NCI-H2171 (cell line): ENCODE data around the gene PI4KA.
"Not testable (repeated sequence)": the region's sequence is repeated elsewhere in the genome, so short reads cannot be mapped to it uniquely, and the experiment has no call there.

Source experiments
- DNase-seq: peaks from one replicate; lab custom pipeline; 2025; lab: John Stamatoyannopoulos, UW

PI4KA gene

GRCh38 chr22:20847318-20847822 is 11.2 kb downstream of the PI4KA start:
- no peak for DNase-seq

- DNase-seq: no peak
Measured at GRCh38 chr22:20844055-20845037, 14.3 kb downstream of the PI4KA start.

GRCh38 chr22:20843501-20843900 is 15.1 kb downstream of the PI4KA start:
- no peak for DNase-seq

GRCh38 chr22:20840646-20841371 is 17.8 kb downstream of the PI4KA start:
- DNase-seq: no peak

GRCh38 chr22:20839837-20840645 is 18.6 kb downstream of the PI4KA start:
- DNase-seq: no peak

GRCh38 chr22:20839354-20839753 is 19.3 kb downstream of the PI4KA start:
- not testable (repeated sequence) for DNase-seq

GRCh38 chr22:20836987-20837823 is 21.4 kb downstream of the PI4KA start:
- DNase-seq: no peak

GRCh38 chr22:20834725-20835124 is 23.9 kb downstream of the PI4KA start:
- DNase-seq: no peak

GRCh38 chr22:20834206-20834605 is 24.4 kb downstream of the PI4KA start:
- DNase-seq: no peak

- DNase-seq: no peak
Measured at GRCh38 chr22:20833225-20833665, 25.4 kb downstream of the PI4KA start.

GRCh38 chr22:20829491-20830134 is 29.0 kb downstream of the PI4KA start:
- DNase-seq: no peak

- not testable (repeated sequence) for DNase-seq
Measured at GRCh38 chr22:20826373-20827152, 32.0 kb downstream of the PI4KA start.

- DNase-seq: no peak
Measured at GRCh38 chr22:20825624-20826023, 33.0 kb downstream of the PI4KA start.

- not testable (repeated sequence) for DNase-seq
Measured at GRCh38 chr22:20825216-20825615, 33.4 kb downstream of the PI4KA start.

GRCh38 chr22:20823264-20823663 is 35.3 kb downstream of the PI4KA start:
- DNase-seq: no peak

- no peak for DNase-seq
Measured at GRCh38 chr22:20822240-20822639, 36.4 kb downstream of the PI4KA start.

GRCh38 chr22:20821717-20822239 is 36.8 kb downstream of the PI4KA start:
- DNase-seq: not testable (repeated sequence)

GRCh38 chr22:20819471-20819870 is 39.1 kb downstream of the PI4KA start:
- DNase-seq: no peak

GRCh38 chr22:20818471-20818870 is 40.1 kb downstream of the PI4KA start:
- DNase-seq: no peak
